GM19035 (cell line): Measurements from ENCODE around the gene ATP6V1B1.

Source experiments
- ATAC-seq: cut with Tn5 transposase; IDR thresholded peaks from one replicate; pipeline ENCODE4 v1.9.1; 2021; ENCODE audit not compliant: unreplicated experiment

Gene ATP6V1B1

DNA sequence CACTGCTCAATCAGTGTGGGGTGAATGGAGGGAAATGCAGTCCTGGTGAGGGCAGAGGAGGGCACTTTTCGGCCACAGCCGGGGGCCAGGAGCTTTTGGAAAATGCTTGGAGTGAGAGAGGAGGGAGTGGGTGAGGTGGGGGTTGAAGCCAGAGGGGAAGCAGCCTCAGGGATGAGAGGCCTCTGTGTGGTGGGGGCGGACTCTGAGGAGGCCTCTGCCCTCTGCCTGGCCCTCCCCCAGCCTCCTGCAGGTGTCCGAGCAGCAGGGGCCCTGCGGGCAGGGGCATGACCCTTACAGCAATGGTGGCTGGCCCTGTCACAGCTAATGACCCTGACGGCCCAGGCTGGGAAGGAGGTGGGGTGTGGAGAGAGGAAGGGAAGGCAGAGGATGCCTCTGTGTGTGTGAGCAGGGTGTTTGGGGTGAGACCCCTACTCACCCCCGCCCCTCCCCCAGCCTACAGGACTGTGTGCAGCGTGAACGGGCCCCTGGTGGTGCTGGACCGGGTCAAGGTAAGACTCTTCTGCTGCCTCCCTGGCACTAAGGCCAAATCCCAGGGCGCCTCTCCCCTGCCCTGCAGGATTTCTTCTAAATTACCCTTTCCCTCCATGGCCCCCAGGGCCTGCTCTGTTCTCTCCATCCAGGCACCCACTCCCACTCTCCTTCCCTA, 7.6 kb downstream of the ATP6V1B1 start:
- no peak for ATAC-seq

DNA sequence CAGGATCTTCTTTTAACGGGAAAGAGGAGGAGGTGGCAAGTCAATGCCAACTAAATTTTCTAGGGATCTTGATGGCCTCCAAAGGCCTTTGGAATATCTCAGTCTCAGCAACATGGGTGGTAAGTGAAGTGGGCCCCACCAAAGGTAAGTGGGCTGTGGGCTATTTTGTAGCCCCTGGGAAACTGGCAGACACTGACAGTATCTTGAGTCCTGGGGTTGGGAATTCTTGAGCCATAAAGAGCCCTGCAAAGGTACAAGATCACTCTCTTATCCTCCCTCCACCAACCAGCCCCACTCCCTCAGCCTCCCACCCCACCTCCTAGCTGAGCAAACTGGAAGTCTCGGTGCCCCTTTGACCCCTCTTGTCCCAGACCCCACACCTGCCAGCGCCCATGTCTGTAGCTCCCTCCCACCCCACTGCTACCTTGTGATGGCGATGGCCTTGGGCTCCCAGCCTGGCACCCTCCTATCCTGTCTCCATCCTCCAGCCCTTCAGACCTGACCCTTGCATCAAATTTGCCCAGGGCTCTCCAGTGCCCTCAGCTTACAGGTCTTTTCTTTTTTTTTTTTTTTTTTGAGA, 8.5 kb downstream of the ATP6V1B1 start:
- ATAC-seq, result no peak

DNA sequence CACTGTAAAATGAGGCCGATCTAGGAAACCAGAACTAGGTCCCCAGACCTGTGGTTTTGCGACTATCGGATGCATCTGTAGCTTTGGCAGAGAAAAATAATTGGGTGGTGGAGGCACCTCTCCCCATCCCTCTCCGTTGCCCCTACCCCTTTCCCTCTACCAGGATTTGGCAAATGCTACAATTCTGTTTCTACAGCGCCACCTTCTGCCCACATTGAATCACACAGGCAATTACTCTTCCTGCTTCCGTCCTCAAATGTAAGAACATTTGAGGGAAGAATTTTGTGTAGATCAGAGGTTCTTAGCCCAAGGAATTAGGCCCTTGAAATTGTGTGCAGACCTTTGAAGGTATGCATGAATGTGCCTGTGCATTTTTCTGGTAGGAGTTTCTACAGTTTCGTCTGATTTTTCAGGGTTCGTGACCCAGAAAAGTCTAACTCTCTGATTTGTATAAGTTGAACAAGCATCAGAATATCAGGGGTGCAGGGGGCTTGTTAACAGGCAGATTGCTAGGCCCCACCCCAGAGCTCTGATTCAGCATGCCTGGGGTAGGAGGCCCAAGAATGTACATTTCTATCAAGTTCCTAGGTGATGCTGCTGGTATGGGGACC, 11.2 kb downstream of the ATP6V1B1 start:
- ATAC-seq, result no peak

DNA sequence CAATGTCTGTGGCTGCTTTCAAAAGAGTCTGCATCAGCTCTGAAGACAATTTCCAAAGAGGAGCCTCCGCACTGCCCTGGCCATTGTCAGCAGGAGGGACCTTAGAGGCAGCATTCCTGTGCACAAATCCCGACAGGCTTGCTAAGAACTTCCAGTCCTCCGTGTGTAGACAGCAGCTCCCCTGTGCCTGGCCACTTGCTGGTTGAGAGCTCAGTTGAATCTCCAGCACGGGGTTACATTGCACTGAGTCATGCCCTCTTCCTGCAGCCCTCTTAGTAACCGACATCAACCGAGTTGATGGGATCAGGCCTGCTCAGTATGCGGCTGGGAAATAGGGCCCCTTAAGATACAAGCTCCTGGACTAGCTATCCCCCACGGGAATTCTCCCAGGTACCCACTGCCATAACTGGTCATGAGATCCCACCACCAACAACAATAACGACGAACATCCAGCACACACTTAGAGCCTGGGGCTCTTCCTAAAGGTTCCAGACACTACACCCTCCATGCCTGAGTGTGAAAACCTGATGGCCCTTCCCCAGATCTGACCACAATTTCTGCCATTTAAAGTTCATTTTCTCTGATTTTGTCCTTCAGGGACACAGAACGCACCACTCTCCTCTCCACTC, 12.0 kb downstream of the ATP6V1B1 start:
- no peak for ATAC-seq

DNA sequence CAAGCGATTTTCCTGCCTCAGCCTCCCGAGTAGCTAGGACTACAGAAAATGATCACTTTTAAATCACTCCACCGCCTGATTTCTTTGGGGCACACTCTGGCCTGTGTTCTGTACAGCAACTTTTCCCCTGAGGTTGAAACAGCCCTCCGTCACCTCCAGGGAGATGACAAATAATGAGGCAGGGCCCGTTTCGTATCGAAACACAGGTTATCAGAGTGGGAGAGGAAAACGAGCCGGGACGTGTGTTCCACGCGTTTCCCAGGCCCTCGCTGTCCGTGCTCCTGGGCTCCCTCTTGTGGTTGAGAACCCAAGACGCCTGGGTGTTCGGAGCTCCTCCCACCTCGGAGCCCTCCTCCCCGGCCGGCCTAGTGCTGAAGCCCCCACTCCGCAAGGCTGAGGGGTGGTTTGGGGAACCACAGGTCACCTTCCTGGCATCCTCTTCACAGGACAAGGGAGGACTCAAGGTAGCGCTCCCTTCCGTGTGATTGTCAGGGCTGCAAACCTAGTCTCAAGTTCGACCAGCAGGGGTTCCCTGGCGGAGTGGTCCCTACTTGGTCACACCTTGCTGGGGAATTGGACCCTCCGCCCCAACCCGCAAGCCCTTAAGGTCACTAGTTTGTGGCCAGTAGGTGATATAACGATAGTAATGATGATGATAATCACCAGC, 12.8 kb downstream of the ATP6V1B1 start:
- peak; percentile 88 for ATAC-seq

DNA sequence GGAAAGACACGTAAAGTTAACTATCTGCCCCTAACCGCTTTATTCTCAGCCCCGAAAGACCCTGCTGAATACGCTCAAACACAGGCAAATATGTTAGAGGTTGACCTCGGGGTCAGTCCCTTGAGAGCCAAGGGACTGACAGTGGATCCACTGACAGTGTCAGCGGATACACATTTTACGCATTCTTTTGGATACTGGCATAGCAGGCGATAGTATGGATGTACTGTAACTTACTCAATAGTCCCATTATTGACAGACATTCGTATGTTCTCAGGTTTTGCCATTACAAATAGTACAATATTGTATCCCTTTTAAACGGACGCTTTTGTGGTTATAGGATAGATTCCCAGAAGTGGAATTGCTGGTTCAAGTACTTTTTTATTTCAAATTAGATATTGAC, 13.4 kb downstream of the ATP6V1B1 start:
- no peak for ATAC-seq

DNA sequence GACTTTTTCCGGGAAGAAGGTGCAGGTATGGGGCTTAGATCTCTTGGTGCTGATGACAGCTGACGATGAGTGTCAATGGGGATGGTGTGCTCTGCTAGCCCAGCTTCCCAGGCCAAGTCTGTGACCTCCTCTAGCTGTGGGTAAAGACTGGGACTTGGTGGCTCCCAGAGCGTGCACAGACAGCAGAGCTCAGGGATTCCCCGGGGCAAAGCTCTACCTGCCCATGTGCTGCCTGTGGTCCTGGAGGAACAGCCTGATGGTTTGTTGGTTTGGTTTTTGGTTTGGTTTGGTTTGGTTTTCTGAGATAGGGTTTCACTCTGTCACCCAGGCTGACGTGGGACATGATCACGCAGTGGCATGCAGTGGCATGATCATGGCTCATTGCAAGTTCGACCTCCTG, 19.2 kb downstream of the ATP6V1B1 start:
- no peak for ATAC-seq

DNA sequence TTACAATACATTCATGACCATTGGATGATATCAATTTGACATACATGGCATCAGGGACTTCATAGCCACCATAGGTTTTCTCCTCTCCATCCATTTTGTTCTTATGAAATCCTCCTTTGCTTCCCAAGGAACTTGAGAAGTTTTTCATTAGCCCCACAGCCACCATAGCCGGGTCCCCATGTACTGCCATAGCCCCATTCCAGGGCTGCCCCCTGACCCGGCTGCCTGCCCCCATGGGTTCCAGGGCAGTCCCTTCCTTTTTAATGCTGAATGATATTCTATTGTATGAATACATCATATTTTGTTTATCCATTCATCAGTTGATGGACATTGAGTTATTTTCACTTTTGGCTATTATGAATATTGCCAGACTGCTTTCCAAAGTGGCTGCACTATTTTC, 20.4 kb downstream of the ATP6V1B1 start:
- no peak for ATAC-seq

DNA sequence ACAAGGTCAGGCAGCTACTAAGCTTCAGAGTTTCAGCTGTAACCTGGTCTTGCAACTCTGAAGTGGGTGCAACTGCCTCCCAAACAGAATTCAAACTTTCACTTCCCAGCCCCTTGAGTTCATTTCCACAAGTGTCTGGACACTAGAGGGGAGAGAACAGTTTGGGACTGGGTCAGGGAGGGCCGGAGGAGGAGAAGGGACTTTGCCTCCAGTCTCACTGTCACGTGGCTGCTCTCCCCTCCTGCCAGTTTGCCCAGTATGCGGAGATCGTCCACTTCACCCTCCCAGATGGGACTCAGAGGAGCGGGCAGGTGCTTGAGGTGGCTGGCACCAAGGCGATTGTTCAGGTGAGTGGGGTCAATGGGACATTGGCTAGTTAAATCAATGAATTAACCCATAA, 22.1 kb downstream of the ATP6V1B1 start:
- no peak for ATAC-seq

DNA sequence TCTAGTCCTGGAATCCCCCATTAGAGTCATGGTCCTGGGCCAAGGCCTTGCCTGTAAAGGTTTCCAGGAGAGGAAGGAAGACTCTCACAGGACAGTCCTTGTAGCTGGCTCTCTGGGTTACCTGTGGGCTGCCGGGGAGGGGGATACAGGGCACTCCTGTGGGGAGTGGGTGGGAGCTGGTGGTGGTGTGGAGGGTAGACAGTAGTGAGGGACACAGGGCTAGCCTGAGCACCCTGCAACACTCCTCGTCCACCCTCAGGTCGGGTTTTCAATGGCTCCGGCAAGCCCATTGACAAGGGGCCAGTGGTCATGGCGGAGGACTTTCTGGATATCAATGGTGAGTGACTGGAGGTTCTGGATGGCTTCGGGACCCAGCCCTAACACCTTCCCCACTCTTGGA, 23.1 kb downstream of the ATP6V1B1 start:
- no peak for ATAC-seq

DNA sequence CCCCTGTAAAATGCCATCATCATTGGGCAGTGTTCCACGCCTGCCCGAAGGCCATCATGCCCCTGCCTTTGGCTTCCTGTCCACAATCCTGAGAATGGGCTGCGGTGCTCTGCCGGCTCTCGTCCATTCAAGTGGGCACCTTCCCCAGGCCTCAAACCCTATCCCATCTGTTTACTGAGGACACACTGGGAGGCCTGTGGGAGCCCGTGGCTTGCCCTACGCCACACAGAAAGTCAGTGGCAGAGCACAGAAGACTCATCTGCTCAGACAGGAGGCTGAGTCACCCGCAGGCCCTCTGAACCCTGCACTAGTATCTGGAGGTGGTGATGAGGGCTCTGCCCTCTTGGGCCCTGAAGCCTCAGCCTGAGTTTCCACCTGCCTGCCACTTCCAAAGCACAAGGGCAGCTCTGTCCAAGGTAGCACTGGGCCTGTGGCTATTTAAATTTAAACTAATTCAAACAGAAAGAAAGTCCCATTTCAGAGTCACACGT, 23.6 kb downstream of the ATP6V1B1 start:
- ATAC-seq, result no peak

DNA sequence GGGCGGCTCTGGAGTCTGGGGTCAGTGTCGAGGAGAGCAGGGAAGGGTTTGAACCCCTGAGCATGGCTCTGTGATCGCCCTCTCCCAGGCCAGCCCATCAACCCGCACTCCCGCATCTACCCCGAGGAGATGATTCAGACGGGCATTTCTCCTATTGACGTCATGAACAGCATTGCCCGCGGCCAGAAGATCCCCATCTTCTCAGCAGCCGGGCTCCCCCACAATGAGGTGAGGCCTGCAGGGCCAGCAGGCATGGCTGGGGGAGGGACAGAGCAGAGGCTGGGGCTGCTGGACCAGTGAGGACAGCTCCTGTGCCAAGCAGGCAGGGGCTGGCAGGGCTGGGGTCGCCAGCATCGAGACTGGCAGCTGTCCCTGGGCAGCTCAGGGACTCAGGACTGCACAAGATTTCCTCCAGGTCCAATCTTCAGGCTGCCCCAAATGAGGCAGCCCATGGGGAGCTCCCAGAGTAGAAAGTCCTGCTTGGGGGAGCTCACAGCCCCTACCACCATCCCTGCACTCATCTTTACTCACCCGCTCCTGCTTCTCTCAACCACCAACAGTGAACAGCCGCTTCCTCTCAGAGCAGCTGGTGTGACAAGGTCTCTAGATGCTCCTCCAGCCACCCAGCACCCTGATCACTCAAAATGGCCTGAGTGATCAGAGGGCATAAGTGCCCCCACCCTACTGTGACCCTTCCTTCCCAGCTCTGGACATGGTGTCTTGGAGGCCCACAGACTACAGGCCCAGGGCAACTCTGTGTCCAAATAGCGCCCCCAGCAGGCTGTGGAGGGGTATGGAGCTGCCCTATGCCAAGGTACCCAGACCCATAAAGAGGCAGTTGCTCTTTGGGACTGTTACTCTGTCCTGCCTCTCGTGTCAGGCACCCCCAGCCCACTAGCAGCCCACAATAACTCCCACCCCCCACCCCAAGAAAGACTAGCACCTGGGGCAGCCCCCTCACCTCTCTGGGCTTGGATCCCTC, 24.4 kb downstream of the ATP6V1B1 start:
- no peak for ATAC-seq

DNA sequence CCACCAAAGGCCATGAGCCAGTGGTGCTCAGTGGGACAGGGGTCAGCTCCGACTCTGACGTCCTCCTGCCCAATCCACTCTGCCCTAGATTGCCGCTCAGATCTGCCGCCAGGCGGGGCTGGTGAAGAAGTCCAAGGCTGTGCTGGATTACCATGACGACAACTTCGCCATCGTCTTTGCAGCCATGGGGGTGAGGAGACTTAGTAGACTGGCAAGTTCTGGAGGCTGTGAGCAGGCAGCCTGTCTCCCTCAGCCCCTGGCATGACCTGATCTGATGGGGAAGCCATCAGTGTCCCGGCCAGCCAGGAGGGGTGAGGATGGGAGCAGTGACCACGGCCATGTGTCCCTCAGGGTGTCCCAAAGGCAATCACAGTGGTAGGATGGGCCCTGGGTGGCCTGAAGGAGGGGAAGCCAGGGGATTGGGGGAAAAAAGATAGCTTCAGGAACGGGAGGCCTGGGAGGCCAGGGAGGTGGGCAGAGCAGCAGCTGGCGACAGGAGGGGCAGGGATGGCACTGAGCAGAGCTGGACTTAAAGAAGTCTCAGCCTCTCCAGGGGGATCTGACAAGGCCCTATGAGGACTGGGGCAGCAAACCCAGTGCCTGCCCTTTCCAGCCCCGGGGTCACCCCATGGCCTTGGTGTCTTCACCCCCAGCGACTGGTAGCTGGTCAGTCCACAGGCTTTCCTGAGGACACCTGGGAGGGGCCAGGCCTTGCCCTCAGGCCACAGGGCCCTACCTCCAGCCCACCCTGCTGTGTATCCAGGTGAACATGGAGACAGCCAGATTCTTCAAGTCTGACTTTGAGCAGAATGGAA, 25.3 kb downstream of the ATP6V1B1 start:
- no peak for ATAC-seq

DNA sequence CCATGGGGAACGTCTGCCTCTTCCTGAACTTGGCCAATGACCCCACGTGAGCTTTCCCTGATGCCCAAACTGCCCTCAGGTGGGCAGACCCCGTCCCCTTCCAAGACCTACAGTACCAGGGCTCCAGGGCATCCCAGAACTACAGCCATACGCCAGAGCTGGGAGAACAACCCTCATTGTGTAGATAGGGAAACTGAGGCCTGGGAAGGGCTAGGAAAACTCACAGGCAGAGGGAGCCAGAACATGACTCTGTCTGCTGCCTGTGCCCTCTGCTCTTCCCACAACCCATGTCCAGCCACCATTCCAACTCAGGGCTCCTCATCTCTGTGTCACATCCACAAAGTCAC, 25.9 kb downstream of the ATP6V1B1 start:
- no peak for ATAC-seq

DNA sequence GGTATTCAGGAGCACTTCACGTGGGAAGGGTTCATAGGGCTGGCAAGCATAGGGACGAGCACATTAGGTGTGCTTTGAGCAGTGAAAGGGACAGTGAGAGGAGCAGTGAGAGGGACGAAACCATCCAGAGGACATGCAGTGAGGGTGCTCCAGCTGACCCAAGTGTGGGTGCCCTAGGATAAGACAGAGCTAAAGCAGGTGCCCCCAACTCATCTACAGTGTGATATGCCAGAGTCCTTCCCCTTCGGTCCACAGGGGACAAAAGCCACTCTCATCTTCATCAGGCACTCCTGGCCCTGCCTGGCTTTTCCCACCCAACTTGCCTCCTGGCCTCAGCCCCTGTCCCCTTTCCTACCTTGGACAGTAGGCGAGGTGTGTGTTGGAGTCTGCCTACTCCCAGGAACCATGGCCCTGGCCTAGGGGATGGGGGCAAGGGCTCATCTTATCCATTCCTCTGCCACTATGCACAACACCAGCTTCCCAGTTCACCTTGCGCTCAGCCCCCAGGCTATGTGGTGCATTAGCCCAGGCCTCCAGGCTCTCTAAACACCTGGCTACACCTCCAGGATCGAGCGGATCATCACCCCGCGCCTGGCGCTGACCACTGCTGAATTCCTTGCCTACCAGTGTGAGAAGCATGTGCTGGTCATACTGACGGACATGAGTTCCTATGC, 26.6 kb downstream of the ATP6V1B1 start:
- ATAC-seq, result no peak

DNA sequence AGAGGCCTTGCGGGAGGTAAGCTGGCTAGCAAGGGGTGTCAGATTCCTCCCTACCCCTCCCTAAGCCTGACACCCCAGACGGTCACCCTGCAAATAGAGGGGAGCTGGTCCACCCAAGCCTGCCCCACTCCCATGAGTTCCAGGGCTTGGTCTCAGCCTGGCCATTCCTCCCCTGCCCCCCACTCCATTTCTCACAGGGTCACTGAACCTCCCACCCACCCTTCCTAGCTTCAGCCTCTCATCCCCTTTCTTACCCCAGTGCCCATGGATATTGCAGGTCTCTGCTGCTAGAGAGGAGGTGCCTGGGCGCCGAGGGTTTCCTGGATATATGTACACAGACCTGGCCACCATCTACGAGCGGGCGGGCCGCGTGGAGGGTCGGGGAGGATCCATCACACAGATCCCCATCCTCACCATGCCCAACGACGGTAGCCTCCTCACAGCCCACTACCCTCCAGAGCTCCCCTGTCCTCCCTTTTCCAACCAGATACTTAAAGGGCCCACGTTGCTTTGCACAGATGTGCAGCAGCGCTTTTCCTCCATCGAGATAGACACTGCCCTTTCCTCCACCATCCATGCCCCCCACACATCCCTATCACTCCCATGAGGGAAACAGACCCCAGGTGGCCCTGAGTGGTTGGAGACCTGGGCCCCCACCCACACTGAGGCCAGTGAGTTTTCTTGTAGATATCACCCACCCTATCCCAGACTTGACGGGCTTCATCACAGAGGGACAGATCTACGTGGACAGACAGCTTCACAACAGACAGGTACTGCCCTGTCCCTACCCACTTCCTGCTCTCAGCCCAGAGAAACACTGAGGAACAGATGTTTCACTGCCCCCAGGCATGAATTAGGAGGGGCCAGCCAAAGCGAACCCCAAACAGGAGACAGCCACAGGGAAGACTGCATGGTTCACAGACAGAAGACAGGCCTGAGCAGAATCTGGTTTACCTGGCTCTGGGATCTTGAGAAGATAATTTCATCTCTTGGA, 27.5 kb downstream of the ATP6V1B1 start:
- ATAC-seq, result no peak

DNA sequence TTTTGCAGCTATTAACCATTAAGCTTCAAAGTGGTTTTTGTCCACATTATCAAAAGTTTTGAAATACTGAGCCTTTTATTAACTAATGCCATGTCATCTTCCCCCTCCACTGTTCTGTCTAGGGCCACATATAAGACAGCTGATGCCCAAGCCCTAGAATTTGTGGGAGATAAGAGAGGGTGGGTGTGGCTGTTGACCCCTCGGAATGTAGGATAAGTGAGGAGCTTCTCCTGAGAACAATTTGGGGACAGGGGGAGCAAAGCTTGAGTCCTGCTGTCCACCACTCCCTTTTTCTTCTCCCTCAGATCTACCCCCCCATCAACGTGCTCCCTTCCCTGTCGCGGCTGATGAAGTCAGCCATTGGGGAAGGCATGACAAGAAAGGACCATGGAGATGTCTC, 28.4 kb downstream of the ATP6V1B1 start:
- ATAC-seq, result no peak
